Tibial nerve (tissue), 4 donors: ENCODE measurements around the gene FGD4.

Source experiments
- CTCF ChIP-seq, 5 experiments: fragments of 200-600 bp in 3 of 5; fragments of 450-650 bp in 2 of 5; sonication (generic) in 3 of 5; IDR thresholded peaks; one replicate each; pipeline ENCODE4 v1.5.1; 2016 to 2019; ENCODE audit warnings: antibody characterized with exemption in 5 of 5, mild to moderate bottlenecking in 3 of 5, moderate library complexity in 2 of 5
- EP300 ChIP-seq, 2 donors: sonication (generic); formaldehyde crosslinking; IDR thresholded peaks; one replicate each; pipeline ENCODE4 v1.6.1; 2017; ENCODE audit warnings: antibody characterized with exemption in 2 of 2, mild to moderate bottlenecking in 1 of 2
- POLR2A ChIP-seq, 2 donors: fragments of 450-650 bp; IDR thresholded peaks; one replicate each; pipeline ENCODE4 v1.6.1; 2017; ENCODE audit warnings: antibody characterized with exemption in 2 of 2, mild to moderate bottlenecking in 2 of 2, moderate library complexity in 2 of 2

- TF ChIP-seq CTCF (IDR thresholded peaks at IDR 0.05) (no peak), EP300 (IDR thresholded peaks at IDR 0.05) (no peak), POLR2A (IDR thresholded peaks at IDR 0.05) (no peak)
These were observed 93.9 kb downstream of the FGD4 start for GRCh38 chr12:32493282-32493681.
